ENCODE measurements around the gene UNC5A. TPM values are rescaled to one million over a fixed set of nuclear protein-coding genes. Genes with fewer than 3 reads are reported as not detected.

The UNC5A gene
- total and polyA plus RNA-seq, 2 donors = 0.19 to 0.32 TPM

DNA sequence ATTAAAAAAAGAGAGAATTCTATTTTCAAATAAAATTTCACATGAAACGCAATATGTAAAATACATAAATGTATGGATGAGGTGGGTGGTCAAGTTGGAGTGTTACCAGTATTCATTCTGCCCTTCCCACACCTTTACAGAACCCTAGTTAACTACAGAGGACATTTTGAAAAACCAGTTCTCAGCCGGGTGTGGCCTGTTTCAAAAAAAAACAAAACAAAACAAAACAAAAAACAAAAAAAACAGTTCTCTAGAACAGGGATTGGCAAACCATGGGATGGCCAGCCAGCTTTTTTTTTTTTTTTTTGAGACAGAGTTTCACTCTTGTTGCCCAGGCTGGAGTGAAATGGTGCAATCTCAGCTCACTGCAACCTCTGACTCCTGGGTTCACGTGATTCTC lies 117.2 kb downstream of the UNC5A start:
- 92% methylated on average over 3 of the region's 3 CpGs for WGBS
- H3K4me1 ChIP-seq (ENCODE audit: insufficient read depth) = no peaks in the 10 kb centered on the region
- no peak for DNase-seq (ENCODE audit: extremely low spot score)
- H3K36me3 ChIP-seq (ENCODE audit: insufficient read depth) = peaks cover 5% of the 10 kb centered on the region
- no peak overlapping the region for H3K27ac ChIP-seq (ENCODE audit: low read depth)
- no peak overlapping the region for H3K4me3 ChIP-seq (ENCODE audit: low read depth, low read length)

DNA sequence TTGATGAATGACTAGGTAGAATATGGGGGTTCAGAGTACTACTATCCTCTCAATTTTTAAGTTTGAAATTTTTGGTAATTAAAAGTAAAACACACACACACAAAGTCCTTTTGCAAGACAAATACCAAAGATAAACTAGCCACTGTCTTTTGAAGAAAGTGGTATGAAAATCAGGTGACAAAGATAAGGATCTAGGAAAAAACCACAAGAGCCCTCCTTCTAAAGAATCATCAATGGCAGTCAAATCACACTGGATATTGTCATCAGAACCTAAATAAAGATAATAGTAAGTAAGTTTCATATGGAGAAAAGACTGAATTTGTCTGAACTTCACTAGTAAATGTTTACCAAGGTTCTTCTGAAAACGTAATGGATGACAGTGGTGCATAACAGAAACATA lies 119.3 kb downstream of the UNC5A start:
- H3K4me3 ChIP-seq (ENCODE audit: low read depth, low read length) = no peak overlapping the region
- 83% methylated on average over 1 of the region's 1 CpG for whole genome bisulfite sequencing
- H3K36me3 ChIP-seq (ENCODE audit: insufficient read depth) = peaks cover 2% of the 10 kb centered on the region
- H3K27ac ChIP-seq (ENCODE audit: low read depth) = no peak overlapping the region
- no peaks in the 10 kb centered on the region for H3K4me1 ChIP-seq (ENCODE audit: insufficient read depth)
- DNase-seq (ENCODE audit: extremely low spot score) = no peak

Other genes with a start within 250 kb of the UNC5A start
- gene GPRIN1, start 200.4 kb upstream of the UNC5A start, total RNA-seq = 1.3 TPM
- 0.42 TPM for gene GPRIN1, start 200.4 kb upstream of the UNC5A start, polyA plus RNA-seq
- not detected for gene SNCB, start 180.0 kb upstream of the UNC5A start, total RNA-seq
- gene SNCB, start 180.0 kb upstream of the UNC5A start, polyA plus RNA-seq = 0.08 TPM
- gene EIF4E1B, start 179.9 kb upstream of the UNC5A start, total RNA-seq = not detected
- not detected for gene EIF4E1B, start 179.9 kb upstream of the UNC5A start, polyA plus RNA-seq
- 19.3 TPM for gene TSPAN17, start 163.1 kb upstream of the UNC5A start, total RNA-seq
- gene TSPAN17, start 163.1 kb upstream of the UNC5A start, polyA plus RNA-seq = 26.3 TPM
- gene HK3, start 88.8 kb downstream of the UNC5A start, total RNA-seq = 0.74 TPM
- gene HK3, start 88.8 kb downstream of the UNC5A start, polyA plus RNA-seq = 9.5 TPM
- gene UIMC1, start 196.2 kb downstream of the UNC5A start, total RNA-seq = 48.9 TPM
- gene UIMC1, start 196.2 kb downstream of the UNC5A start, polyA plus RNA-seq = 36.3 TPM
- gene ZNF346, start 212.1 kb downstream of the UNC5A start, total RNA-seq = 21.8 TPM
- gene ZNF346, start 212.1 kb downstream of the UNC5A start, polyA plus RNA-seq = 12.4 TPM